Spinal cord (tissue), 10 donors: ENCODE results near the gene INPP4B. TPM values are rescaled to one million over a fixed set of nuclear protein-coding genes. Genes with fewer than 3 reads are reported as not detected.

ENCODE experiments used
- DNase-seq, 6 donors: peaks; one replicate each; pipeline versions ENCODE4 v3.0.0 to v3.0.0-alpha.2; 2013 to 2015; ENCODE audit warnings: low spot score in 6 of 6, low read depth in 4 of 6
- H3K27ac ChIP-seq: one replicate; pipeline ENCODE4 v1.5.1; 2013; ENCODE audit warnings: low read depth, low read length, control low read depth
- H3K27me3 ChIP-seq: one replicate; pipeline ENCODE4 v1.6.1; 2013; ENCODE audit warnings: low read length; ENCODE audit not compliant: control insufficient read depth, insufficient read depth
- H3K36me3 ChIP-seq: one replicate; pipeline ENCODE4 v1.6.1; 2013; ENCODE audit warnings: low read length; ENCODE audit not compliant: control insufficient read depth, insufficient read depth
- H3K4me1 ChIP-seq: one replicate; pipeline ENCODE4 v1.6.1; 2013; ENCODE audit warnings: low read length; ENCODE audit not compliant: control insufficient read depth, insufficient read depth
- H3K4me3 ChIP-seq: one replicate; pipeline ENCODE4 v1.5.1; 2013; ENCODE audit warnings: low read depth, low read length, control low read depth
- H3K9me3 ChIP-seq: one replicate; pipeline ENCODE4 v1.6.1; 2013; ENCODE audit warnings: low read length; ENCODE audit not compliant: control insufficient read depth, insufficient read depth
- WGBS: methylation state at CpG from one replicate; pipeline ENCODE4 v1.1.5; 2013; ENCODE audit warnings: missing lambda C conversion rate; ENCODE audit not compliant: insufficient coverage; 5-methylcytosine and 5-hydroxymethylcytosine counted together
- polyA plus RNA-seq, 2 donors: library from polyadenylated mRNA; unstranded; fragments of 120-200 nt; gene quantifications; one replicate each; pipeline ENCODE4 v1.2.1, GENCODE V29; 2013; ENCODE audit not compliant: insufficient read length in 2 of 2
- total RNA-seq, 2 donors: library from RNA; depleted of rRNA in 1 of 2; stranded (reverse); fragments of 120-200 nt in 1 of 2; fragments of >200 nt in 1 of 2; gene quantifications; one replicate each; pipeline versions ENCODE4 v1.2.3 to v1.2.4, GENCODE V29; 2013 to 2014
- donor health status: healthy.

The INPP4B gene
- total and polyA plus RNA-seq, 4 donors: 5.7 to 29.4 (median 14.5) TPM

GRCh38 chr4:142579443-142579842 is 266.7 kb downstream of the INPP4B start:
- H3K4me3 ChIP-seq: no peak overlapping the region
- H3K27me3 ChIP-seq: no peaks in the 10 kb centered on the region
- no peak for DNase-seq
- no CpG with 5 or more reads among the region's 2 CpGs for WGBS
- H3K4me1 ChIP-seq: no peaks in the 10 kb centered on the region
- H3K36me3 ChIP-seq: no peaks in the 10 kb centered on the region
- H3K27ac ChIP-seq: no peak overlapping the region
- no peaks in the 10 kb centered on the region for H3K9me3 ChIP-seq

- Histone ChIP-seq H3K27me3 (no peaks in the 10 kb centered on the region), H3K4me3 (no peak overlapping the region), H3K4me1 (no peaks in the 10 kb centered on the region), H3K36me3 (no peaks in the 10 kb centered on the region), H3K9me3 (no peaks in the 10 kb centered on the region), H3K27ac (no peak overlapping the region)
- no peak for DNase-seq
- WGBS: 96% methylated on average over 3 of the region's 3 CpGs
Measured at GRCh38 chr4:142574306-142574705, 271.8 kb downstream of the INPP4B start.

GRCh38 chr4:142572071-142572470 is 274.0 kb downstream of the INPP4B start:
- Histone ChIP-seq H3K4me1 (no peaks in the 10 kb centered on the region), H3K36me3 (no peaks in the 10 kb centered on the region), H3K4me3 (no peak overlapping the region), H3K27me3 (no peaks in the 10 kb centered on the region), H3K9me3 (no peaks in the 10 kb centered on the region), H3K27ac (no peak overlapping the region)
- no CpG with 5 or more reads among the region's 1 CpG for WGBS
- DNase-seq: no peak

- Histone ChIP-seq H3K9me3 (no peaks in the 10 kb centered on the region), H3K27me3 (no peaks in the 10 kb centered on the region), H3K4me3 (no peak overlapping the region), H3K27ac (peak overlapping the region; percentile 34), H3K4me1 (no peaks in the 10 kb centered on the region), H3K36me3 (no peaks in the 10 kb centered on the region)
- WGBS: no CpG with 5 or more reads among the region's 4 CpGs
- peak in 2 of 6 donors; percentile 29 to 55 for DNase-seq
Measured at GRCh38 chr4:142567620-142568451, 278.3 kb downstream of the INPP4B start.

- Histone ChIP-seq H3K36me3 (no peaks in the 10 kb centered on the region), H3K4me3 (no peak overlapping the region), H3K9me3 (no peaks in the 10 kb centered on the region), H3K27ac (no peak overlapping the region), H3K4me1 (no peaks in the 10 kb centered on the region), H3K27me3 (no peaks in the 10 kb centered on the region)
- no CpG with 5 or more reads among the region's 5 CpGs for WGBS
- DNase-seq: no peak
Measured at GRCh38 chr4:142567199-142567598, 278.9 kb downstream of the INPP4B start.

- H3K4me3 ChIP-seq: no peak overlapping the region
- no peaks in the 10 kb centered on the region for H3K27me3 ChIP-seq
- H3K27ac ChIP-seq: no peak overlapping the region
- no peaks in the 10 kb centered on the region for H3K9me3 ChIP-seq
- WGBS: no CpG with 5 or more reads among the region's 4 CpGs
- H3K36me3 ChIP-seq: no peaks in the 10 kb centered on the region
- DNase-seq: no peak
- no peaks in the 10 kb centered on the region for H3K4me1 ChIP-seq
Measured at GRCh38 chr4:142566777-142567176, 279.3 kb downstream of the INPP4B start.

- H3K4me3 ChIP-seq: no peak overlapping the region
- no peak for DNase-seq
Measured at GRCh38 chr4:142566243-142566642, 279.9 kb downstream of the INPP4B start.

GRCh38 chr4:142565771-142566170 is 280.3 kb downstream of the INPP4B start:
- no peaks in the 10 kb centered on the region for H3K9me3 ChIP-seq
- DNase-seq: peak in 1 of 6 donors; percentile 21
- H3K27me3 ChIP-seq: no peaks in the 10 kb centered on the region
- H3K36me3 ChIP-seq: no peaks in the 10 kb centered on the region
- H3K4me3 ChIP-seq: no peak overlapping the region
- no peaks in the 10 kb centered on the region for H3K4me1 ChIP-seq
- H3K27ac ChIP-seq: peak overlapping the region; percentile 42
- 100% methylated on average over 1 of the region's 7 CpGs for WGBS

More at GRCh38 chr4:142566243-142566642, 279.9 kb downstream of the INPP4B start:
- Histone ChIP-seq H3K27ac (peak overlapping the region; percentile 42), H3K36me3 (no peaks in the 10 kb centered on the region), H3K9me3 (no peaks in the 10 kb centered on the region), H3K4me1 (no peaks in the 10 kb centered on the region), H3K27me3 (no peaks in the 10 kb centered on the region)

- H3K27me3 ChIP-seq: no peaks in the 10 kb centered on the region
- no peaks in the 10 kb centered on the region for H3K9me3 ChIP-seq
- no peak overlapping the region for H3K27ac ChIP-seq
Measured at GRCh38 chr4:142563682-142564291, 282.3 kb downstream of the INPP4B start.

GRCh38 chr4:142559986-142560385 is 286.1 kb downstream of the INPP4B start:
- H3K36me3 ChIP-seq: no peaks in the 10 kb centered on the region
- H3K9me3 ChIP-seq: no peaks in the 10 kb centered on the region
- H3K4me1 ChIP-seq: no peaks in the 10 kb centered on the region
- H3K27ac ChIP-seq: no peak overlapping the region
- no peak overlapping the region for H3K4me3 ChIP-seq
- H3K27me3 ChIP-seq: no peaks in the 10 kb centered on the region
- DNase-seq: no peak
- 96% methylated on average over 4 of the region's 4 CpGs for WGBS

More at GRCh38 chr4:142563682-142564291, 282.3 kb downstream of the INPP4B start:
- no peaks in the 10 kb centered on the region for H3K4me1 ChIP-seq
- no peak for DNase-seq
- H3K4me3 ChIP-seq: no peak overlapping the region
- 100% methylated on average over 2 of the region's 6 CpGs for WGBS
- H3K36me3 ChIP-seq: no peaks in the 10 kb centered on the region
